Measurements from ENCODE around the gene PPP2R5C. TPM values are rescaled to one million over a fixed set of nuclear protein-coding genes. Genes with fewer than 3 reads are reported as not detected.
"Not testable (repeated sequence)": the region's sequence is repeated elsewhere in the genome, so short reads cannot be mapped to it uniquely, and the experiment has no call there.

Gene PPP2R5C
- total RNA-seq = 197 and 227 TPM in 2 replicates

DNA sequence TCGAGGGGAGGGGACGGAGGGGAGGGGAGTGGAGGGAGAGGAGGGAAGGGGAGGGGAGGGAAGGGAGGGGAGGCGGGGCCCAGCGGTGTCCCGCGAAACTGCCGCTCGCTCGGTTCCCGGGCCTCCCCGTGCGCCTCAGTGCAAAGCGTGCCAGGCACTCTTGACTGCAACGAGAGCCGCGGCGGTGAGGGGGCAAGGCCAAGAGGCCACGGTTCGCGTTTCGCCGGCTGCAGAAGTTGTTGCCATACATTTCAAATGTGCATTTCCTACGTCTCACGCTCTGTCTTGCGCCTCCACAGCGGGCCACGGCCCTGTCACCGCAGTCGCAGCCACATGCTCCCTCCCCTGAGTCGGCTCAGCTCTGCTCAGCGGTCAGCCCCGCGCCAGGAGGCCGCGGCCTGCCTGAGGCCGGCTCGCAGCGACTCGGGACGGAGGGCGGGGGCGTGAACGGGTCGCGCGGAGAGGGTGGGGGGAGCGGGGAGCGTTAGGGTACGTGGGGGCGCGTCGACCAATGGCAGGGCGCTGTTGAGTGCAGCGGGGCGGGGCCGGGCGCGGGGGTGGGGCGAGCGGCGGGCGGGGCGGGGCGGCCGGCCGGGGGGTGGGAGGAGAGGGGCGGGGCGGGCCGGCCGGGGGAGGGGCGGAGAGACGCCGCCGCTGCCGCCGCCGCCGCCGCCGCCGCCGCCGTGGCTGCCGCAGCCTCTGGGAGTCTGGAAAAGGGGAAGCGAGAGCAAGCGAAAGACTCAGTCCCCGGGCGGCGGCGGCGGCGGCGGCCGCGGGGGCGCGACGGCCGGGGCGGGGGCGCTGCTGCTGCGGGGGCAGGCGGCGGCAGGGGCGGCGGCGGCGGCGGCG is at the start of gene PPP2R5C:
Gene PPP2R5C, plus strand, starts transcription at position 678 of the 849 bp plus-strand sequence. CDS start 185 bp downstream, outside the sequence.
- H3K36me3 Mint-ChIP-seq (ENCODE audit: low read depth) = peaks cover 24% of the 10 kb centered on the region
- ChIA-PET CTCF (interaction anchor here (1.2 to 2.0 kb wide), 2 partner anchors 10 to 54 kb away, joined by 5 to 9 read pairs; no protein-coding TSS in a partner anchor), POLR2A (interaction anchor here (0.7 to 2.3 kb wide), 19 partner anchors 10 to 203 kb away, joined by 3 to 15 read pairs (median 4); partner anchors contain the start of gene DYNC1H1)
- intact Hi-C loops (cut with micrococcal nuclease) = loop anchor here (1.0 kb wide), 1 partner anchor 558 kb away; the partner anchor contains the start of gene ZNF839
- peak; percentile 81 for DNase-seq
- peak within 1 kb of the TSS; percentile 77 for H3K27ac Mint-ChIP-seq
- no peaks in the 10 kb centered on the region for H3K9me3 Mint-ChIP-seq
- TF ChIP-seq, protein P1, sequence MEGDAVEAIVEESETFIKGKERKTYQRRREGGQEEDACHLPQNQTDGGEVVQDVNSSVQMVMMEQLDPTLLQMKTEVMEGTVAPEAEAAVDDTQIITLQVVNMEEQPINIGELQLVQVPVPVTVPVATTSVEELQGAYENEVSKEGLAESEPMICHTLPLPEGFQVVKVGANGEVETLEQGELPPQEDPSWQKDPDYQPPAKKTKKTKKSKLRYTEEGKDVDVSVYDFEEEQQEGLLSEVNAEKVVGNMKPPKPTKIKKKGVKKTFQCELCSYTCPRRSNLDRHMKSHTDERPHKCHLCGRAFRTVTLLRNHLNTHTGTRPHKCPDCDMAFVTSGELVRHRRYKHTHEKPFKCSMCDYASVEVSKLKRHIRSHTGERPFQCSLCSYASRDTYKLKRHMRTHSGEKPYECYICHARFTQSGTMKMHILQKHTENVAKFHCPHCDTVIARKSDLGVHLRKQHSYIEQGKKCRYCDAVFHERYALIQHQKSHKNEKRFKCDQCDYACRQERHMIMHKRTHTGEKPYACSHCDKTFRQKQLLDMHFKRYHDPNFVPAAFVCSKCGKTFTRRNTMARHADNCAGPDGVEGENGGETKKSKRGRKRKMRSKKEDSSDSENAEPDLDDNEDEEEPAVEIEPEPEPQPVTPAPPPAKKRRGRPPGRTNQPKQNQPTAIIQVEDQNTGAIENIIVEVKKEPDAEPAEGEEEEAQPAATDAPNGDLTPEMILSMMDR (IDR thresholded peaks at IDR 0.05) = no peak
- H3K4me1 Mint-ChIP-seq = peaks cover 18% of the 10 kb centered on the region
- ATAC-seq (ENCODE audit: low read depth) = peak; percentile 63
- H3K4me3 Mint-ChIP-seq = peak within 1 kb of the TSS; percentile 88
- H3K27me3 Mint-ChIP-seq = no peaks in the 10 kb centered on the region

DNA sequence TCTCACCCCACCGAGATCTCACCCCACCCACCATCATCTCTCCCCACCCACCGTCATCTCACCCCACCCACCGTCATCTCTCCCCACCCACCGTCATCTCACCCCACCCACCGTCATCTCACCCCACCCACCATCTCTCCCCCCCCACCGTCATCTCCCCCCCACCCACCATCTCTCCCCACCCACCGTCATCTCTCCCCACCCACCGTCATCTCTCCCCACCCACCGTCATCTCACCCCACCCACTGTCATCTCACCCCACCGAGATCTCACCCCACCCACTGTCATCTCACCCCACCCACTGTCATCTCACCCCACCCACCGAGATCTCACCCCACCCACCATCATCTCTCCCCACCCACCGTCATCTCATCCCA is 49.7 kb upstream of the PPP2R5C start:
- H3K4me3 Mint-ChIP-seq; ATAC-seq (ENCODE audit: low read depth); H3K27ac Mint-ChIP-seq; POLR2A ChIA-PET; H3K9me3 Mint-ChIP-seq; CTCF ChIA-PET; H3K4me1 Mint-ChIP-seq; H3K36me3 Mint-ChIP-seq (ENCODE audit: low read depth); DNase-seq; intact Hi-C loops (cut with micrococcal nuclease): not testable (repeated sequence)
- H3K27me3 Mint-ChIP-seq = peaks cover 14% of the 10 kb centered on the region

DNA sequence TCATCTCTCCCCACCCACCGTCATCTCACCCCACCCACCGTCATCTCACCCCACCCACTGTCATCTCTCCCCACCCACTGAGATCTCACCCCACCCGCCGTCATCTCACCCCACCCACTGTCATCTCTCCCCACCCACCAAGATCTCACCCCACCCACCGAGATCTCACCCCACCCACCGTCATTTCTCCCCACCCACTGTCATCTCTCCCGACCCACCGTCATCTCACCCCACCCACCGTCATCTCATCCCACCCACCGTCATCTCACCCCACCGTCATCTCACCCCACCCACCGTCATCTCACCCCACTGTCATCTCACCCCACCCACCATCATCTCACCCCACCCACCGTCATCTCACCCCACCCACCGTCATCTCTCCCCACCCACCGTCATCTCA is 49.2 kb upstream of the PPP2R5C start:
- CTCF ChIA-PET; POLR2A ChIA-PET; H3K36me3 Mint-ChIP-seq (ENCODE audit: low read depth); H3K4me3 Mint-ChIP-seq; DNase-seq; intact Hi-C loops (cut with micrococcal nuclease); H3K27ac Mint-ChIP-seq; H3K9me3 Mint-ChIP-seq; ATAC-seq (ENCODE audit: low read depth); H3K4me1 Mint-ChIP-seq: not testable (repeated sequence)
- peaks cover 16% of the 10 kb centered on the region for H3K27me3 Mint-ChIP-seq

DNA sequence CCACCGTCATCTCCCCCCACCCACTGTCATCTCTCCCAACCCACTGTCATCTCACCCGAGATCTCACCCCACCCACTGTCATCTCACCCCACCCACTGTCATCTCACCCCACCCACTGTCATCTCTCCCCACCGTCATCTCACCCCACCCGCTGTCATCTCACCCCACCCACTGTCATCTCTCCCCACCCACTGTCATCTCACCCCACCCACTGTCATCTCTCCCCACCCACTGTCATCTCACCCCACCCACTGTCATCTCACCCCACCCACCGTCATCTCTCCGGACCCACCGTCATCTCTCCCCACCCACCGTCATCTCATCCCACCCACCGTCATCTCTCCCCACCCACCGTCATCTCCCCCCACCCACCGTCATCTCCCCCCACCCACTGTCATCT is 48.4 kb upstream of the PPP2R5C start:
- H3K4me1 Mint-ChIP-seq; POLR2A ChIA-PET; H3K27ac Mint-ChIP-seq; H3K4me3 Mint-ChIP-seq; DNase-seq; ATAC-seq (ENCODE audit: low read depth); H3K36me3 Mint-ChIP-seq (ENCODE audit: low read depth); CTCF ChIA-PET; H3K9me3 Mint-ChIP-seq; intact Hi-C loops (cut with micrococcal nuclease): not testable (repeated sequence)
- peaks cover 16% of the 10 kb centered on the region for H3K27me3 Mint-ChIP-seq

DNA sequence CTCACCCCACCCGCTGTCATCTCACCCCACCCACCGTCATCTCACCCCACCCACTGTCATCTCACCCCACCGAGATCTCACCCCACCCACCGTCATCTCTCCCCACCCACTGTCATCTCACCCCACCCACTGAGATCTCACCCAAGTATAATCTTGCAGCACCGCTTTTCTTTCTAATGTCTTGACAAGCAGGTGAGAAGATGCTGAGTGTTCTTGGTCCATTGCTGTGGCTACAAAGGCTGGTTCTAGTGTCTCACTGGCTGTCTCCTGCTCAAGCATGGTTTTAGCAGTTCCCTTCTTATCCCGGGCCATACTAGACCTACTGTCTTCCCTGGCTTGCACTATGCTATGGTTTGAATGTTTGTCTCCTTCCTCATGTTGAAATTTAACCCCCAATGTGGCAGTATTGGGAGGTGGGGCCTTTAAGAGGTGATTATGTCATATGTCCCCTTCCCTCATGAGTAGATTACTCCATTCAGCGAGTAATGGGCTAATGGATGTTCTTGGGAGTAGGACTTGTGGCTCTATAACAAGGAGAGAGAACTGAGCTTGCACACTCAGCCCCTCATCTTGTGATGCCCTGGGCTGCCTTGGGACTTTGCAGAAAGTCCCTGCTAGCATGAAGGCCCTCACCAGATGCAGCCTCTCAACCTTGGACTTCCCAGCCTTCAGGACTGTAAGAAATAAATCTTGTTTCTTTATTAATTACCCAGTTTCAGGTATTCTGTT is 47.7 kb upstream of the PPP2R5C start:
- no peak overlapping the region for H3K27ac Mint-ChIP-seq
- CTCF ChIA-PET = no interaction called here
- H3K4me1 Mint-ChIP-seq = no peaks in the 10 kb centered on the region
- intact Hi-C loops (cut with micrococcal nuclease) = no loop called here
- peaks cover 17% of the 10 kb centered on the region for H3K27me3 Mint-ChIP-seq
- H3K9me3 Mint-ChIP-seq = peaks cover 2% of the 10 kb centered on the region
- H3K4me3 Mint-ChIP-seq = no peak overlapping the region
- ATAC-seq (ENCODE audit: low read depth) (no peak), DNase-seq (no peak)
- TF ChIP-seq, protein P1 (IDR thresholded peaks at IDR 0.05) = no peak
- POLR2A ChIA-PET = no interaction called here
- H3K36me3 Mint-ChIP-seq (ENCODE audit: low read depth) = no peaks in the 10 kb centered on the region

DNA sequence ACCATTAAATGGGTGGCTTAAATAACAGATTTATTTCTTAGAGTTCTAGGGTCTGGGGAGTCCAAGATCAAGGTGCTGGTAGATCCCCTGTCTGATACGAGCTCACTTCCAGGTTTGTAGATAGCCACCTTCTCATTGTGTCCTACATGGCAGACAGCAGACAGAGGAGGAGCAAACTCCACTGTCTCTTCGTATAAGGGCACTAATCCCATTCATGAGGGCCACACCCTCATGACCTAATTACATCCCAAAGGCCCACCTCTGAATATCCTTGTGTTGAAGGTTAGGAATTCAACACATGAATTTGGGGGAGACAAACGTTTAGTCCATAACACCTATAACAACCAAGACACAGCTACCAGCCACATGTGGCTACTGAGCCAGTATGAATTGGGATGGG is 47.1 kb upstream of the PPP2R5C start:
- DNase-seq (no peak), ATAC-seq (ENCODE audit: low read depth) (no peak)
- no peaks in the 10 kb centered on the region for H3K4me1 Mint-ChIP-seq
- H3K27ac Mint-ChIP-seq = no peak overlapping the region
- POLR2A ChIA-PET = no interaction called here
- no peaks in the 10 kb centered on the region for H3K36me3 Mint-ChIP-seq (ENCODE audit: low read depth)
- H3K27me3 Mint-ChIP-seq = peaks cover 19% of the 10 kb centered on the region
- CTCF ChIA-PET = no interaction called here
- intact Hi-C loops (cut with micrococcal nuclease) = no loop called here
- H3K4me3 Mint-ChIP-seq = no peak overlapping the region
- peaks cover 2% of the 10 kb centered on the region for H3K9me3 Mint-ChIP-seq
- TF ChIP-seq, protein P1 (IDR thresholded peaks at IDR 0.05) = no peak

All from activated B cell treated with CpG ODN at 0.5 μM for 24 hours (primary cell).